HG03354 (cell line): ENCODE results near the gene IGFN1.

Experiments used
- ATAC-seq: cut with Tn5 transposase; IDR thresholded peaks from one replicate; pipeline ENCODE4 v1.9.1; 2021; ENCODE audit warnings: mild to moderate bottlenecking; ENCODE audit not compliant: unreplicated experiment, poor library complexity, severe bottlenecking

IGFN1 gene

DNA sequence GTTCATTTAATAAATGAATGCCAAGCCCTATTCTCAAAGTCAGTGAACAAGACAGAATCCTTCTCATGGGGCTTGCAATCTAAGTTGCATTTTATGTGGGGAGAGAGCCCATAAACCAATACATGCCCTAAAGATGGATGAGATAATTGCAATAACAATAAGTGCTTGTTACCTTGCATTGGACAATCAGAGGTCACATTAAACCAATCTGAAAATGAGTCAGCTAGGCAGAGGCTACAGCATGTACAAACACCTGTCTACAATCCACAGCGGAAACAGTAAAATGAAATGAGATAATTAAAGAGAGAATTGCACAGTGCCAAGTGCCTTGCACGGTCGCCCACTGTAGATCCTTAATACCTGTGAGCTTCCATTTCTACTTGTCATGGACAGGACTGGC lies 7.4 kb upstream of the IGFN1 start:
- ATAC-seq, result no peak

GRCh38 chr1:201183753-201184152 lies 6.9 kb upstream of the IGFN1 start:
- ATAC-seq, result no peak

DNA sequence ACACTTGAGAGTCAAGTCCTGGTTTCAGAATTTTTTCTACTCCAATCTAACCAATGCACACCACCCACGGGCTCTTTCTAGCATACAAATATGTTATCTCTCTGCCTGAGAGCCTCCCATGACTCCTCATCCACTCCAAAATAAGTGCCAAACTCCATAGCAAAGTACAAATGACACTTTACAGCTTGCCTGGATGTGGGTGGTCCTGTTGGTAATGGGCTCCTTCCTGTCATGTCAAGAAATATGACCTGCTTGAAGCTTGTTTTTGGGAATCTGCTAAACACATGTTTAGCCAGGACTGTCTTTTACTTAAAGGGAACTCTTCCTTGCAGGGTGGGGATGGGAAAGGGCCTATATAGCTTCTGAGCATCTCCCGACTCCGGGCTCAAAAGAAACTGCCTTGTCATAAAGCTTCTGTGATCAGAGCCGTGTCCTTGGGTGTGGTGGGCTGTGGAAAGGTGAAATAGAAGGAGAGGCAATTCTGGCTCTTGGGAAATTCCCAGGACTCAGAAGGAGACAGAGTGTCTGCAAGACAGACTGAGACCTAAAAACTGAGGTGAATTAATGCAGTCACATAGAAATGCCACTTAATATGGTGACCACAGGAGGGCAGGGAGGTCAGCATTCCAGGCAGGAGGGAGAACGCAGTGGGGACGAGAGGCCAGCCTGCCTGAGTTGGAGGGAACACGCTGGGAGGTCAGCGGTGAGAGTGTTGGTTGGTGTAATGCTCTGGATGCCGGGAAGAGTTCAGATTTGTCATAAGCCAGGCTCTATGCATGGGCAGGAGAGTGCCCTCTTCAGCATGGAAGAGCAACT lies 6.1 kb upstream of the IGFN1 start:
- no peak for ATAC-seq

DNA sequence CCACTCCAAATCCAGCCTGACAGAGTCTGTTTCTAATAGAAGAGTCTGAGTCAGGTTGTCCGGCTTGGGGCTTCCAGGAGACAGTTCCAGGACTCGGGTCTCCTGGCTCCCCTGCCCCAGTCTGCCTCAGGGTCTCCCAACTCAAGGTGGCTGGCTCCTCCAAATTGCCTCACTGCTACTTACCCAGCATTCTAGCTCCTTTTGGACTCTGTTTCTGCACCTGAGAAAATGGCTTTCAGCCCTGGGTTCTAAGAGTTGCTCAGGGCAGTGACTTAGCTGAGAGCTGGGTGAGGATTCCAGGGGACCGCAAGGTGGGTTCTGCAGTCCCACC lies 5.5 kb upstream of the IGFN1 start:
- no peak for ATAC-seq

DNA sequence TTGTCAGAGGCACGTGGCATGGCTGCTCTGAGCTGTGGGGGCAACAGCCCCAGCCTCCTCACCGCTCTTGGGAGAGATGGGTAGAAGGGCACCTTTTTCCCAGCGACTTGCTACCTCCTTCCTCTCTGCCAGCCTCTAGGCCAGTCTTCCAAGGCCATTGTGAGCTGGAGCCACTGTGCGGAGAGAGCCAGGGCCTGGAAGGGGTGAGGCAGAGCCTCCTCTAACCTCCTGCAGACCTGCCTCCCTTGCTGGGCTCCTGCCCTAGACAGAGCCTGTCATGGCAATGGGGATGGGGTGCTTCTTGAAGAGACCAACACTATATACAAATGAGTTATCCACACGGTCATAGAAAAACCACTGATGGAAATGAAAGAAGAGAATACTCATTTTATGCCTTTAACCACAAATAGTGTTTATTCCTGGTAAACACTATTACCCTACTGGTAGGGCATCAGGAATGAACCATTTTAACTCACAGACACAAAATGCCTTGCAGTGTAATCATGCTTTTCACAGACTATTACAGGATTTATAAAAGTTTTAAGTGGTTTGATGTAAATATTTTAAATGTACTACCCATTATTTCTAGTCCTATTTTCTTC lies 5.0 kb upstream of the IGFN1 start:
- ATAC-seq, result no peak

GRCh38 chr1:201186192-201186591 lies 4.4 kb upstream of the IGFN1 start:
- ATAC-seq, result no peak

DNA sequence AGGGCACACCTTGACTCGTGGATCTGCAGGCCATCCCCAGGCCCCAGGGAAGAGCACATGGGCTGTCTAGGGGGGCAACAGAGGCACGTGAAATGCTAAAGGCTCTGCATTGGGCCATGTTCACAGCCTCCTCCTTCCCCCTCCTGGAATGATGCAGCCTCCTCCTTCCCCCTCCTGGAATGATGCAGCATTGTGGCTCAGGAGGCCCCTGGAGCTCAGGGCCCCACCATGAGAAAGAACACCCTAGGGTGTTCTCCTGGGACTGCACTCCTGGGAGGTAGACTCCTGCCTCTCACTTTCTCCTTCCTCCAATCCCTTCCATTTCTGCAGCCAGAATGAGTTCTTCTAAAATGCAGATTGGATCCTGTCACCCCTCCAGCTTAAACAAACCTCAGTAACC lies 1.5 kb upstream of the IGFN1 start:
- no peak for ATAC-seq

- ATAC-seq, result no peak
Measured at GRCh38 chr1:201190005-201190404, 619 bp upstream of the IGFN1 start.

- ATAC-seq, result no peak
Measured at GRCh38 chr1:201191653-201192260, 1.1 kb downstream of the IGFN1 start.

DNA sequence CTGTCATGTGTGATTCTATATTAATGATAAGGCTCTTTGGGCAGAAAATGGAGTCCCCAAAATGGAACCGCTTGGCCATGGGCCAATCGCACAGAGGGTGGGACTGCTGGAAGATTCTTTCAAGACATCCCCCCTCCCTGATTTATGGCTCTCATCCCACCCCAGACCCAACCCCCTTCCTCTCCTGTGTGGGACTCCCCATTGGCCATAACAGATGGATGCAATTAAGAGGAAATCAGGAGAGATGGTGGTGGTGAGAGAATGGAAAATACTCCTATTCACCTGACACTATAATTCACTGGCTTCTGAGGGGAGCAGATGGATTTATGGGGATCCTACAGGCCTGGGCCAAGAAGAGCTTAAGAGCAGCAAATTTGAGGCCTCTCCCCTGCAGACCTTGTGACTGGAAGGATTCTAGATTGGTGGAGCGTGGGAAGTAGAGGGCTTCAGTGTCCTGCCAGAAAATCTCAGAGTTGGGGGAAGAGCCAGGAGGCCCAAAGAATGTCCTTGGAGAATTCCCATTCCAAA lies 1.7 kb downstream of the IGFN1 start:
- ATAC-seq, result no peak

DNA sequence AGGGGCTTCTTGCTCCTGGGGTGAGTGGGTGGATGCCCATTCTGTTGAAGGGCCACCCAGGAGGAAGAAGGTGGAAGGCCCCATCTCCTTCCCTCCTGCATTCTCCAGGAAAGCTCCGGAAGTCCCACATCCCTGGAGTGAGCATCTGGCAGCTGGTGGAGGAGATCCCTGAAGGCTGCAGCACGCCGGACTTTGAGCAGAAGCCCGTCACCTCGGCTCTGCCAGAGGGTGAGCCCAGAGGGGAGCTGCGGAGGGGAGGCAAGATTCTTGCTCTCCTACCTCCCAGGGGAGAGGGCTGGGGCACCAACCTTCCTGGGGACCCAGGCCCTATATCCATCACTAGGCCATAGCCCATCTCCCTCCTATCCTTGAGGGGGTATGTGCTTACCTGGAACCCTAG lies 3.4 kb downstream of the IGFN1 start:
- ATAC-seq, result no peak

DNA sequence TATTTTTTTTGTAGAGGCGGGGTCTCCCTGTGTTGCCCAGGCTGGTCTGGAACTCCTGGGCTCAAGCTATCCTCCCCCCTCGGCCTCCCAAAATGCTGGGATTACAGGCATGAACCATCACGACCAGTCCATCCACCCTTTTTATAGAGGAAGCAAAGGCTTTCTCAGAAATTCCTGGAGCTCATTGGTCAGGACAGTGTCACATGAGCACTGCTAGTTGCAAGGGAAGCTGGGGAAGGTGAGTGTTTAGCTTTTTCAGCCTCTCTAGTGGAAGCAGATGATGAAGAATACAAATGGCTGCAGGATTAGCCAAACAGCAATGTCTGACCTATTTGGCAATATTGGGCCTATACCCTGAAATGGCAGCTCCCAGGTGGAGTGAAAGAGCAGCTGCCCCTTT lies 8.0 kb downstream of the IGFN1 start:
- ATAC-seq, result no peak

DNA sequence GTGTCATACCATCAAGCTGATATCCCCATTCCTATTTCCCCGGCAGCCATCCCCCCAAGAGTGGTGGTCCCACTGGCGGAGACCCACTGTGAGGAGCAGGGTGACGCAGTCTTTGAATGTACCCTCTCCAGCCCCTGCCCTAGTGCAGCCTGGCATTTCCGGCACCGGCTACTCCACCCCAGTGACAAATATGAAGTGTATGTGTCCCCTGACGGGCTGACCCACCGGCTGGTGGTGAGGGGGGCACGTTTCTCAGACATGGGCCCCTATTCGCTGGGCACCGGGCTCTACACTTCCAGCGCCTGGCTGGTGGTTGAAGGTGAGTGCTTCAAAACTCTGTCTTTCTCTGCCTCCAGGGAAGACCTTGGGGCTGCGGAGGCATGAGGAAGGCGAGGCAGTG lies 14.4 kb downstream of the IGFN1 start:
- ATAC-seq, result no peak

GRCh38 chr1:201206176-201206575 lies 15.6 kb downstream of the IGFN1 start:
- ATAC-seq, result no peak

DNA sequence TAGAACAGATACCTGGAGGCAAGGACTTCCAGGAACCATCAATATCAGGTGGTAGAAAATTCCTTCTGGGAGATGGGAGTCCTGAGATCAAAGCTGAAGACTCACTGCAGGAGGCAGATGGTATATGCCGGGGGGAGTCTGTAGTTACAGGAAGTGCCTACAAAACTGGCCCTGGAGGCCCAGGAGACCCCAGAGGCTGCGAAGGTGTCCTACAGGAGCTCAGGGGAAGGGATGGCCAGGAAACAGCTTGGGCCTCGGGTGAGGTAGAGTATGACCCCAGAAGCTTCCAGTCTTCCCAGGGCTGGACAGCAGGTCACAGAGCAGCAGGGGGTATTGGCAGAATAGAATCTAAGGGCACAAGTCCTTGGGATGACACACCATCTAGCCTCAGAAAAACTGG lies 16.4 kb downstream of the IGFN1 start:
- ATAC-seq, result no peak

- no peak for ATAC-seq
Measured at GRCh38 chr1:201208236-201208635, 17.6 kb downstream of the IGFN1 start.

- ATAC-seq, result no peak
Measured at GRCh38 chr1:201212056-201212455, 21.4 kb downstream of the IGFN1 start.

GRCh38 chr1:201212461-201213055 lies 21.9 kb downstream of the IGFN1 start:
- no peak for ATAC-seq

DNA sequence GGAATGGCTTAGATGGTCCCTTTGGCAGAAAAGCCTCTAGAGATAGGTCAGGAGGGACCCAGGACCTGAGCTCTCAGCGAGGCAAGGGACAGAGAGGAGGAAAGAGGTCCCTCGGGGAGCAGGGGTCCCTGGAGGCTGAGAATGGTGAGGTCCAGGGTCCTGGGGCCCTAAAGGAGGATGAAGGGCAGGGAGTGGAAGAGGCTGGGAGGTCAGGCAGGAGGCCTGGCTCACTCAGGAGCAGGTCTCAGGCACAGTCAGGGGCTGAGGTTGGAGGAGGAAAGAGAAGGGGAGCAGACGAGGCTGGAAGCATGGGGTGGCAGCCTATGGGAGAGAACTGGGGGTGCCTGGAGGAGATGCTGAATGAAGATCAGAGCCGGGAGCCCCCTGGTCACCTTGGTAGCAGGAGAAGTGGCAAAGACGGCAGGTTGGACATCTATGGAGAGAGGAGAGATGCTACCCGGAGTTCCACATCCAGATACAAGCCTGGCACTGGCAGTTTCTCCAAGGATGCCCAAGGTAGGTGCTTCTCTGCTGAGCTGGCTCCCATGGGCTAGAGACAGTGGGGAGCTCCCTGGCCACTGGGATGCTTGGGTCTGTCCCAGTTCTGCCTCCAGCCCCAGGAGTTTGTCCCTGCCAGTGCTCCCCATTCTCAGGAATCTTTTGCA lies 22.6 kb downstream of the IGFN1 start:
- ATAC-seq, result no peak

GRCh38 chr1:201213926-201214325 lies 23.3 kb downstream of the IGFN1 start:
- ATAC-seq, result no peak
